ENCODE results near the gene DNAJB13. TPM values are rescaled to one million over a fixed set of nuclear protein-coding genes. Genes with fewer than 3 reads are reported as not detected.

DNAJB13 gene
- total RNA-seq, 5 donors from 2014 or later (not counting 1 experiment from before 2014, with no cell fraction given) = 0.19 to 0.96 (median 0.30) TPM; not detected in 2

DNA sequence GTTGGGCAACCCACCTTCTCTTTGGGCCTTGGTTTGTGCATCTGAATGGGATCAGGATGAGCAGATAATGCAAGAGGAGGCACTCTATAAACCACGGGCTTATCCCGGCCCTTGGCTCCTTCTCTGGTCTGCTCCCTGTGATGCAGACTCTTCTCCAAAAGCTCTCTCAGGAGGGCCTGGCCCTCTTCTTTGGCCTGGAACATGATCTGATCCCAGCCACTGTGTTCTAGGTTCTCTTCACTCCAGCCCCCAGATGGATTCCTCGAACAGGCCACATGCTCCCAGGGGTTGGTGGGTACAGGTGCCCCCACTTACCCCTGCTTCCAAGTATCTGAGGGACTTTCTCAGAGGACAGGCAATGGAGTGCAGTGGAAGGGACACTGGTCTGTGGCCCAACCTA lies 66.8 kb downstream of the DNAJB13 start:
- Mint-ChIP-seq H3K36me3 (peaks cover 18% of the 10 kb centered on the region), H3K9me3 (no peaks in the 10 kb centered on the region), H3K27ac (peak overlapping the region; percentile 74 to 94), H3K4me3 (no peak overlapping the region), H3K27me3 (no peaks in the 10 kb centered on the region), H3K4me1 (peaks cover 46 to 59% (median 47%) of the 10 kb centered on the region in 3 donors)
- Histone ChIP-seq H3K36me3 (ENCODE audit: control insufficient read depth in 2 of 2, extremely low read depth in 1 of 2, insufficient read depth in 1 of 2, low read length in 1 of 2) (peaks cover 10 to 12% of the 10 kb centered on the region in 2 donors), H3K27me3 (replicated peaks in 1 of 2; ENCODE audit: control insufficient read depth in 2 of 2, extremely low read depth in 1 of 2, insufficient read depth in 2 of 2, low read length in 1 of 2) (no peaks in the 10 kb centered on the region), H3K4me3 (ENCODE audit: control insufficient read depth in 1 of 2, extremely low read depth in 1 of 2, low read length in 1 of 2) (no peak overlapping the region), H3K4me1 (ENCODE audit: control insufficient read depth in 1 of 2, extremely low read depth in 1 of 2, insufficient read depth in 2 of 2, low read length in 2 of 2) (peaks cover 31 to 70% of the 10 kb centered on the region in 2 experiments), H3K9me3 (no peaks in the 10 kb centered on the region), H3K27ac (ENCODE audit: low read length) (no peak overlapping the region)
- ATAC-seq (replicated peaks in 1 of 4) (no peak), DNase-seq (no peak)
- 88% methylated on average over 2 of the region's 3 CpGs for WGBS (ENCODE audit: insufficient coverage)
- POLR2A ChIA-PET = interaction anchor here in 1 of 2 donors (0.6 kb wide), 1 partner anchor 434 kb away, joined by 7 read pairs; no protein-coding TSS in a partner anchor
- CTCF ChIA-PET = interaction anchor here in 1 of 2 donors (0.6 kb wide), 1 partner anchor 9 kb away, joined by 3 read pairs; no protein-coding TSS in a partner anchor

DNA sequence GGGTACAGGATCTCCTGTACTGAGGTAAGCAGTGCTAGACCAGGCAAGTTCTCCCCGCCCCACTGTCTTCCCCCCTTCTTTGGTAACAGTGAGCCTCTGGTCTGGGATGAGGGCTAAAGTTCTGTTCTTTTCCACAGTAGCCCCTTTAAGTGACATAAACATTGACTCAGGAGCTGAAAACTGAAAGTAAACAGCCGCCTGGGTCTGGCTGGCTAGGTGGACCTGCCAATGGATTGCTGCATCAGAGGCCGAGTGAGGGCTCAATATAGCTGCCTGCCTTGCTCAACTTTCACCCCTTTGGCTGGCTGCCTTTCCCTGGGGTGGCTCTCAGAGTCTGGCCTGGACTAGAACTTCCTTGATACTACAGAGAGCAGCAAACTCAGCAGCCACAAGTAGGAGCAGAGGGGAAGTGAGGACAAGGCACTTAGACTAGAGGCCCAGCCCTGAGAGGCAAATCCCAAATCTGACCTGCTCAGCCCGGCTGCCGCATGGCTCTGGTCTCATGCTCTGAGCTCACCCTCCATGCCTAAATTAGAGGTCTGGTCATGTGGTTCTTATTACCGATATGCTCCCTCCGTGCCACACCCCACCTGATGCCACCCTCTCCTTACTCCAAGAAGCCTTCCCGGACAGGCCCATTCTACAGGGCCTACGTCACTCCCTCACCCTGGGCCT lies 67.6 kb downstream of the DNAJB13 start:
- H3K27me3 Mint-ChIP-seq = no peaks in the 10 kb centered on the region
- H3K4me1 ChIP-seq (ENCODE audit: control insufficient read depth in 1 of 2, extremely low read depth in 1 of 2, insufficient read depth in 2 of 2, low read length in 2 of 2) = peaks cover 22 to 62% of the 10 kb centered on the region in 2 experiments
- no peak for ATAC-seq (replicated peaks in 1 of 4)

DNA sequence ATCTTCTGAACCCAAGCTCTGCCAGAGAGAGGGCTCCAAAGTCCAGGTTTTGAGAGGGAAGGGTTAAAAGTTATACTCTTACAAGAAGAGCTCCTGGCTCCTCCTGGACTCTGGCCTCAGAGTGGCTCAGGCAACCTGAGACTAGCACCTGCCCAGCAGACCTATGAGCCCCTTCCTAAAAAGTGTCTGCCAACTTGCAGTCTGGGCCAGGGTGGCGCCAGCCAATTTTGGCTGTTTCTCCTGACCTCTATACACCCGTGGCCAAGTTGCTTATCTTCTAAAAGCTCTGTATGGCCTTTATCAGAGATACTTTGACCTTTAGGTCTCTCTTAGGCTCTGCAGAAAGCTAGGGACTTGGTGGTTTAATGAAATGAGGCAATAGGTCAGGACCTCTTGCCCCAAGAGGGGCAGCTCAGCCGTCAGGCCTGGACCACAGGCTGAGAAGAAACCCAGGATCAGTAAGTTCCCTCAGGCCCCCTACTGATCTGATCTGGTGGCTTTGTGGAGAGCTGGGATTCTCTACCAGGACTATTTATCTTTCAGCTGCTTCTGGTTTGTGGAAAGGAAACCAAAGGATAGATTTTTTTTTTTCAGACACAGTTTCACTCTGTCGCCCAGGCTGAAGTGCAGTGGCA lies 68.4 kb downstream of the DNAJB13 start:
- H3K27ac ChIP-seq (ENCODE audit: low read length) = no peak overlapping the region
- H3K9me3 ChIP-seq = no peaks in the 10 kb centered on the region
- POLR2A ChIA-PET = interaction anchor here in 1 of 2 donors (0.5 kb wide), 1 partner anchor 60 kb away, joined by 3 read pairs; no protein-coding TSS in a partner anchor
- H3K4me3 ChIP-seq (ENCODE audit: control insufficient read depth in 1 of 2, extremely low read depth in 1 of 2, low read length in 1 of 2) = no peak overlapping the region
- WGBS (ENCODE audit: insufficient coverage) = 70% methylated on average over 3 of the region's 4 CpGs
- Mint-ChIP-seq H3K9me3 (no peaks in the 10 kb centered on the region), H3K4me1 (peaks cover 30 to 54% (median 51%) of the 10 kb centered on the region in 3 donors), H3K4me3 (no peak overlapping the region), H3K27ac (peak overlapping the region; percentile 50 to 74), H3K36me3 (peaks cover 27% of the 10 kb centered on the region), H3K27me3 (no peaks in the 10 kb centered on the region)
- H3K27me3 ChIP-seq (replicated peaks in 1 of 2; ENCODE audit: control insufficient read depth in 2 of 2, extremely low read depth in 1 of 2, insufficient read depth in 2 of 2, low read length in 1 of 2) = no peaks in the 10 kb centered on the region
- H3K4me1 ChIP-seq (ENCODE audit: control insufficient read depth in 1 of 2, extremely low read depth in 1 of 2, insufficient read depth in 2 of 2, low read length in 2 of 2) = peaks cover 15 to 55% of the 10 kb centered on the region in 2 experiments
- CTCF ChIA-PET = interaction anchor here (0.6 to 1.4 kb wide), 2 partner anchors 9 to 39 kb away, joined by 3 read pairs; no protein-coding TSS in a partner anchor
- peaks cover 14 to 19% of the 10 kb centered on the region in 2 donors for H3K36me3 ChIP-seq (ENCODE audit: control insufficient read depth in 2 of 2, extremely low read depth in 1 of 2, insufficient read depth in 1 of 2, low read length in 1 of 2)
- DNase-seq = no peak
- ATAC-seq (replicated peaks in 1 of 4) = no peak

More for the DNA sequence above, 67.6 kb downstream of the DNAJB13 start:
- H3K27ac Mint-ChIP-seq = peak overlapping the region; percentile 39 to 57
- POLR2A ChIA-PET = no interaction called here
- DNase-seq = no peak
- CTCF ChIA-PET = interaction anchor here (0.6 to 1.4 kb wide), 2 partner anchors 8 to 39 kb away, joined by 3 read pairs; no protein-coding TSS in a partner anchor
- peaks cover 20% of the 10 kb centered on the region for H3K36me3 Mint-ChIP-seq
- H3K9me3 Mint-ChIP-seq = no peaks in the 10 kb centered on the region
- no peak overlapping the region for H3K4me3 ChIP-seq (ENCODE audit: control insufficient read depth in 1 of 2, extremely low read depth in 1 of 2, low read length in 1 of 2)
- H3K4me1 Mint-ChIP-seq = peaks cover 38 to 56% (median 49%) of the 10 kb centered on the region in 3 donors
- no peaks in the 10 kb centered on the region for H3K9me3 ChIP-seq
- WGBS (ENCODE audit: insufficient coverage) = 96% methylated on average over 5 of the region's 9 CpGs
- H3K4me3 Mint-ChIP-seq = no peak overlapping the region
- peaks cover 14 to 19% of the 10 kb centered on the region in 2 donors for H3K36me3 ChIP-seq (ENCODE audit: control insufficient read depth in 2 of 2, extremely low read depth in 1 of 2, insufficient read depth in 1 of 2, low read length in 1 of 2)
- H3K27ac ChIP-seq (ENCODE audit: low read length) = no peak overlapping the region
- H3K27me3 ChIP-seq (replicated peaks in 1 of 2; ENCODE audit: control insufficient read depth in 2 of 2, extremely low read depth in 1 of 2, insufficient read depth in 2 of 2, low read length in 1 of 2) = no peaks in the 10 kb centered on the region

DNA sequence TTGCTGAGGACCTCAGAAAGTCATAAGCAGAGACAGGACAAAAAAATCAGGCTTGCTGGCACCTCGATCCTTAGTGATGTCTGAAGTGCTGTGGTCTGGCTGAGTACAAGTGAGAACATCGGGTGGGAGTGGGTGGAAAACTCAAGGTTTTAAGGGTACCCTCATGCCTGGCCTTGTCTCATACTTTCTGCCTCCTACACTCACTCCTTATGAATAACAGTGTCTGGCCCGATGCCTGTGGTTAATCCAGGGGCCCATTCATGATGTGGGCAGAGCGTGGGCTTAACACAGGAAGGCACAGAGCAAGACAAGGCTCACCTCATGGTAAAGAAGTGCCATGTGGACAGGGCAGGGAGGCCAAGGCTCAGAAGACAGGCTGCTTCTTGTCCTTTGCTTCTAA lies 69.0 kb downstream of the DNAJB13 start:
- POLR2A ChIA-PET = no interaction called here
- H3K4me1 ChIP-seq (ENCODE audit: control insufficient read depth in 1 of 2, extremely low read depth in 1 of 2, insufficient read depth in 2 of 2, low read length in 2 of 2) = peaks cover 9 to 48% of the 10 kb centered on the region in 2 experiments
- DNase-seq (peak in 1 of 35 experiments; percentile 19), ATAC-seq (replicated peaks in 1 of 4) (peak in 3 of 4 experiments; percentile 42 to 64 (median 45))
- H3K27ac Mint-ChIP-seq = peak overlapping the region; percentile 50 to 74
- no peak overlapping the region for H3K4me3 ChIP-seq (ENCODE audit: control insufficient read depth in 1 of 2, extremely low read depth in 1 of 2, low read length in 1 of 2)
- peaks cover 27% of the 10 kb centered on the region for H3K36me3 Mint-ChIP-seq
- no peaks in the 10 kb centered on the region for H3K9me3 ChIP-seq
- H3K27ac ChIP-seq (ENCODE audit: low read length) = peak overlapping the region; percentile 42
- peaks cover 27 to 51% (median 44%) of the 10 kb centered on the region in 3 donors for H3K4me1 Mint-ChIP-seq
- H3K27me3 ChIP-seq (replicated peaks in 1 of 2; ENCODE audit: control insufficient read depth in 2 of 2, extremely low read depth in 1 of 2, insufficient read depth in 2 of 2, low read length in 1 of 2) = no peaks in the 10 kb centered on the region
- no peaks in the 10 kb centered on the region for H3K27me3 Mint-ChIP-seq
- 38% methylated on average over 1 of the region's 4 CpGs for WGBS (ENCODE audit: insufficient coverage)
- no peak overlapping the region for H3K4me3 Mint-ChIP-seq
- H3K36me3 ChIP-seq (ENCODE audit: control insufficient read depth in 2 of 2, extremely low read depth in 1 of 2, insufficient read depth in 1 of 2, low read length in 1 of 2) = peaks cover 14 to 19% of the 10 kb centered on the region in 2 donors
- H3K9me3 Mint-ChIP-seq = no peaks in the 10 kb centered on the region
- CTCF ChIA-PET = interaction anchor here in 1 of 2 donors (1.4 kb wide), 1 partner anchor 40 kb away, joined by 3 read pairs; no protein-coding TSS in a partner anchor

Other genes with a start within 250 kb of the DNAJB13 start
- 100 to 1,000 TPM in 3 of 5 donors, 10 to 100 TPM in 2; 58.1 to 118 (median 102) TPM for gene RAB6A, start 190.0 kb upstream of the DNAJB13 start, total RNA-seq
- 10 to 100 TPM; 21.9 to 26.6 (median 25.7) TPM for gene MRPL48, start 163.2 kb upstream of the DNAJB13 start, total RNA-seq
- gene COA4, start 74.2 kb upstream of the DNAJB13 start, total RNA-seq = 10 to 100 TPM; 31.5 to 66.9 (median 60.7) TPM
- gene PAAF1, start 74.0 kb upstream of the DNAJB13 start, total RNA-seq = 10 to 100 TPM; 11.4 to 16.8 (median 14.9) TPM
- 100 to 1,000 TPM; 241 to 754 (median 311) TPM for gene UCP2, start 31.8 kb downstream of the DNAJB13 start, total RNA-seq
- gene UCP3, start 58.1 kb downstream of the DNAJB13 start, total RNA-seq = 1 to 10 TPM; 5.7 to 6.8 (median 6.5) TPM
- gene C2CD3, start 220.0 kb downstream of the DNAJB13 start, total RNA-seq = 10 to 100 TPM; 37.0 to 47.7 (median 41.0) TPM
- gene PPME1, start 220.3 kb downstream of the DNAJB13 start, total RNA-seq = 10 to 100 TPM; 17.1 to 21.1 (median 18.6) TPM